ENCODE measurements around the gene TNFRSF8. TPM values are rescaled to one million over a fixed set of nuclear protein-coding genes. Genes with fewer than 3 reads are reported as not detected.

The TNFRSF8 gene
- total RNA-seq, 4 donors from 2014 or later = not detected

GRCh38 chr1:12075195-12076114, 12.4 kb downstream of the TNFRSF8 start:
- no peak for DNase-seq
- Histone ChIP-seq H3K4me1 (peaks cover 0 to 4% of the 10 kb centered on the region in 2 donors), H3K9me3 (no peaks in the 10 kb centered on the region), H3K27ac (no peak overlapping the region), H3K4me3 (replicated peaks in 1 of 3) (no peak overlapping the region), H3K27me3 (no peaks in the 10 kb centered on the region), H3K36me3 (no peaks in the 10 kb centered on the region)
- intact Hi-C loops (cut with DNase I) = no loop called here
- TF ChIP-seq POLR2A (IDR thresholded peaks at IDR 0.05) (no peak), CTCF (IDR thresholded peaks at IDR 0.05) (no peak)
- WGBS, 2 donors = 79 to 82% methylated on average over 19 of the region's 19 CpGs

GRCh38 chr1:12076425-12077005, 13.4 kb downstream of the TNFRSF8 start:
- intact Hi-C loops (cut with DNase I) = no loop called here
- WGBS, 2 donors = 86 to 90% methylated on average over 9 of the region's 9 CpGs
- Histone ChIP-seq H3K9me3 (no peaks in the 10 kb centered on the region), H3K4me1 (no peaks in the 10 kb centered on the region), H3K27ac (no peak overlapping the region), H3K36me3 (no peaks in the 10 kb centered on the region), H3K27me3 (no peaks in the 10 kb centered on the region), H3K4me3 (replicated peaks in 1 of 3) (no peak overlapping the region)
- TF ChIP-seq POLR2A (IDR thresholded peaks at IDR 0.05) (no peak), CTCF (IDR thresholded peaks at IDR 0.05) (no peak)
- no peak for DNase-seq

- Histone ChIP-seq H3K27me3 (no peaks in the 10 kb centered on the region), H3K4me1 (no peaks in the 10 kb centered on the region), H3K36me3 (no peaks in the 10 kb centered on the region), H3K9me3 (no peaks in the 10 kb centered on the region), H3K4me3 (replicated peaks in 1 of 3) (no peak overlapping the region), H3K27ac (no peak overlapping the region)
- WGBS, 2 donors = 80 to 86% methylated on average over 7 of the region's 7 CpGs
- no peak for DNase-seq
- intact Hi-C loops (cut with DNase I) = no loop called here
- TF ChIP-seq POLR2A (IDR thresholded peaks at IDR 0.05) = no peak
- no peak for TF ChIP-seq CTCF (IDR thresholded peaks at IDR 0.05)
Measured at GRCh38 chr1:12078575-12078937, 15.5 kb downstream of the TNFRSF8 start.

GRCh38 chr1:12078938-12079861, 16.1 kb downstream of the TNFRSF8 start:
- Histone ChIP-seq H3K27ac (no peak overlapping the region), H3K36me3 (no peaks in the 10 kb centered on the region), H3K4me1 (no peaks in the 10 kb centered on the region), H3K27me3 (no peaks in the 10 kb centered on the region), H3K9me3 (no peaks in the 10 kb centered on the region), H3K4me3 (replicated peaks in 1 of 3) (no peak overlapping the region)
- no peak for TF ChIP-seq POLR2A (IDR thresholded peaks at IDR 0.05)
- peak in 5 of 6 experiments; percentile 17 to 55 (median 40) for TF ChIP-seq CTCF (IDR thresholded peaks at IDR 0.05)
- intact Hi-C loops (cut with DNase I) = no loop called here
- WGBS, 2 donors = 45 to 49% methylated on average over 22 to 23 of the region's 23 CpGs
- DNase-seq = peak; percentile 37 to 42

Measured in thyroid gland (tissue), 4 donors.